ENCODE data around the gene MED9.
A peak's percentile ranks its signal among the peaks of the same experiment; 100 is the strongest.

Gene MED9

DNA sequence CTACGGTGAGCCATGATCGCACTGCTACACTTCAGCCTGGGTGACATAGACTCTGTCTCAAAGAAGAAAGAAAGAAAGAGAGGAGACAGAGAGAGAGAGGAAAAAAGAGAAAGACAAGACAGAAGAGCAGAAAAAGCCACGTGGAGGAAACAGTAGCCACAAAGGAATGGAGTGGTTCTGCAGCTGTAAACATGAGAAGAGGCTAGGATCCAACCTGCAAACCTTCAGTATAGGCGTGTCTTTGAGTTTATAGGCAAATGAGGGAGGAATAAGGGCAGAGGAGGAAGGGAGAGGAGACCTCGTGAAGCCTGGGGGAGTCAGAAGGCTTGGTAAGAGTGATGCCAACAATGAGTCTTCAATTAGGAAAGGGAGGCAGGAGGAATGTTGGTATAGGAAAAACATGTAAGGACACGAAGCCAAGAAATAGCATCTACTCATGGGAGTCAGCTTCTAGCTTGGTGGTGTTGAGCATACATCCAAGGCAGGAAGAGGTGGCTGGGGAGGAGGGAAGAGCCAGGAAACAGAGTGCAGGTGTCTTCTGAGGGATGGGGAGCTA lies 3.9 kb downstream of the MED9 start:
- H3F3A ChIP-seq (ENCODE audit: control insufficient read depth, insufficient read depth) = no peaks in the 10 kb centered on the region
- no peaks in the 10 kb centered on the region for H3K9me3 ChIP-seq (ENCODE audit: control insufficient read depth, insufficient read depth, low read length)
- peaks cover 54% of the 10 kb centered on the region for H3K36me3 ChIP-seq (ENCODE audit: control insufficient read depth, low read length)
- H3K4me3 ChIP-seq (ENCODE audit: low read length) = no peak overlapping the region
- H3K27ac ChIP-seq (ENCODE audit: low read depth, low read length) = no peak overlapping the region
- no peaks in the 10 kb centered on the region for H3K9me2 ChIP-seq (replicated peaks; ENCODE audit: control insufficient read depth, low read length)
- TF ChIP-seq, protein P1, sequence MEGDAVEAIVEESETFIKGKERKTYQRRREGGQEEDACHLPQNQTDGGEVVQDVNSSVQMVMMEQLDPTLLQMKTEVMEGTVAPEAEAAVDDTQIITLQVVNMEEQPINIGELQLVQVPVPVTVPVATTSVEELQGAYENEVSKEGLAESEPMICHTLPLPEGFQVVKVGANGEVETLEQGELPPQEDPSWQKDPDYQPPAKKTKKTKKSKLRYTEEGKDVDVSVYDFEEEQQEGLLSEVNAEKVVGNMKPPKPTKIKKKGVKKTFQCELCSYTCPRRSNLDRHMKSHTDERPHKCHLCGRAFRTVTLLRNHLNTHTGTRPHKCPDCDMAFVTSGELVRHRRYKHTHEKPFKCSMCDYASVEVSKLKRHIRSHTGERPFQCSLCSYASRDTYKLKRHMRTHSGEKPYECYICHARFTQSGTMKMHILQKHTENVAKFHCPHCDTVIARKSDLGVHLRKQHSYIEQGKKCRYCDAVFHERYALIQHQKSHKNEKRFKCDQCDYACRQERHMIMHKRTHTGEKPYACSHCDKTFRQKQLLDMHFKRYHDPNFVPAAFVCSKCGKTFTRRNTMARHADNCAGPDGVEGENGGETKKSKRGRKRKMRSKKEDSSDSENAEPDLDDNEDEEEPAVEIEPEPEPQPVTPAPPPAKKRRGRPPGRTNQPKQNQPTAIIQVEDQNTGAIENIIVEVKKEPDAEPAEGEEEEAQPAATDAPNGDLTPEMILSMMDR (IDR thresholded peaks at IDR 0.05; ENCODE audit: low read depth, low read length, poor library complexity, severe bottlenecking) = no peak
- no peak for TF ChIP-seq EZH2phosphoT487 (IDR thresholded peaks at IDR 0.05; ENCODE audit: borderline replicate concordance, low read length)
- H3K4me2 ChIP-seq (ENCODE audit: low read length) = peak overlapping the region; percentile 7; the same call in 1 of the 2 replicates
- H3K79me2 ChIP-seq (ENCODE audit: control insufficient read depth, low read length) = peaks cover 87% of the 10 kb centered on the region
- peaks cover 37% of the 10 kb centered on the region for H3K4me1 ChIP-seq (ENCODE audit: control insufficient read depth, low read length)
- H3K27me3 ChIP-seq (ENCODE audit: control insufficient read depth, low read length) = no peaks in the 10 kb centered on the region
- peaks cover 20% of the 10 kb centered on the region for H4K20me1 ChIP-seq (ENCODE audit: control insufficient read depth, insufficient read depth, low read depth, low read length)

DNA sequence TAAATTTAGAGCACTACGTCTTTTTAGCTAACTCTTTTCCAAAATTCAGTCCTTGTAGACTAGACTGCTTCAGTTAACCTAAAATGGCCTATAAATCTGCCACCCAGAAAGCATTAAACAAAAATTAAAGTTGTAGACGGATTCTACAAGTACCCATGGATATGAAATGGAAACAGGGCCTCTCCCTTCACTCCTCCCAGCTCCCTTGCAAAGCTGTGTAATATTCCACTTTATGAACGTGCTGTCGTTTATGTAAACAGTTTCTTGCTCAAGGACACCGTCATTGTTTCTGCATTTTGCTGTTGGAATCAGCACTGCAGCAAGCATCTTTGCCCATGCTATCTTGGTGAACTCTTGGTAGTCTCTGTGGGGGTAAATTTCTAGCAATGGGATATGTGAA lies 5.1 kb downstream of the MED9 start:
- H3K4me3 ChIP-seq (ENCODE audit: low read length) = no peak overlapping the region
- H3K27me3 ChIP-seq (ENCODE audit: control insufficient read depth, low read length) = no peaks in the 10 kb centered on the region
- H3K9me2 ChIP-seq (replicated peaks; ENCODE audit: control insufficient read depth, low read length) = no peaks in the 10 kb centered on the region
- no peaks in the 10 kb centered on the region for H3F3A ChIP-seq (ENCODE audit: control insufficient read depth, insufficient read depth)
- peaks cover 89% of the 10 kb centered on the region for H3K79me2 ChIP-seq (ENCODE audit: control insufficient read depth, low read length)
- H3K36me3 ChIP-seq (ENCODE audit: control insufficient read depth, low read length) = peaks cover 55% of the 10 kb centered on the region
- peaks cover 34% of the 10 kb centered on the region for H3K4me1 ChIP-seq (ENCODE audit: control insufficient read depth, low read length)
- TF ChIP-seq EZH2phosphoT487 (IDR thresholded peaks at IDR 0.05; ENCODE audit: borderline replicate concordance, low read length) = no peak
- TF ChIP-seq, protein P1 (IDR thresholded peaks at IDR 0.05; ENCODE audit: low read depth, low read length, poor library complexity, severe bottlenecking) = no peak
- H3K4me2 ChIP-seq (ENCODE audit: low read length) = no peak overlapping the region
- H4K20me1 ChIP-seq (ENCODE audit: control insufficient read depth, insufficient read depth, low read depth, low read length) = peaks cover 20% of the 10 kb centered on the region
- H3K27ac ChIP-seq (ENCODE audit: low read depth, low read length) = no peak overlapping the region
- H3K9me3 ChIP-seq (ENCODE audit: control insufficient read depth, insufficient read depth, low read length) = no peaks in the 10 kb centered on the region

DNA sequence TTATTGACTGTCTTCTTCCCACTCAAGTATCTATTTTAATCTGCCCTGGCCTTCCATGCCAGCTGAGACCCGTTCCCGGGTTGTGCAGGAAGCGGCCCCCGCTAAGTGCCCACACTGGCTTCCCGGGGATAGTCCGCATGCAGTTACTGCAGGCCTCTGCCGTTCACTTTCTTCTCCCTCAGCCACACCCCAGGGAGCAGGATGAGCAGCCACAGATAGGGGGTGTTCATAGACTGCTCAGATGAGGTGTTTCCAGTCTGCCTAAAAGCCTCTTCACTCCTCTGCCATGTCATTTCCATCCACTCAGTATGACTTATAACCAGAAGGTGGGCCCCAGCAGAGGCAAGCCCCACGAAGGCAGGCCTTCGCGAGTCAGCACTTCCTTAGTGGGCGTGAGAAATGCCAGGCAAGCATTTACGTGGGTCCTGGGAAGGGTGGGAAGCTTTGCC lies 7.7 kb downstream of the MED9 start:
- H3K27me3 ChIP-seq (ENCODE audit: control insufficient read depth, low read length) = no peaks in the 10 kb centered on the region
- TF ChIP-seq, protein P1 (IDR thresholded peaks at IDR 0.05; ENCODE audit: low read depth, low read length, poor library complexity, severe bottlenecking) = no peak
- no peak for TF ChIP-seq EZH2phosphoT487 (IDR thresholded peaks at IDR 0.05; ENCODE audit: borderline replicate concordance, low read length)
- no peaks in the 10 kb centered on the region for H3F3A ChIP-seq (ENCODE audit: control insufficient read depth, insufficient read depth)
- H3K4me2 ChIP-seq (ENCODE audit: low read length) = no peak overlapping the region
- H3K4me3 ChIP-seq (ENCODE audit: low read length) = no peak overlapping the region
- peaks cover 67% of the 10 kb centered on the region for H3K79me2 ChIP-seq (ENCODE audit: control insufficient read depth, low read length)
- peaks cover 18% of the 10 kb centered on the region for H3K4me1 ChIP-seq (ENCODE audit: control insufficient read depth, low read length)
- no peaks in the 10 kb centered on the region for H3K9me2 ChIP-seq (replicated peaks; ENCODE audit: control insufficient read depth, low read length)
- no peak overlapping the region for H3K27ac ChIP-seq (ENCODE audit: low read depth, low read length)
- H4K20me1 ChIP-seq (ENCODE audit: control insufficient read depth, insufficient read depth, low read depth, low read length) = peaks cover 20% of the 10 kb centered on the region
- no peaks in the 10 kb centered on the region for H3K9me3 ChIP-seq (ENCODE audit: control insufficient read depth, insufficient read depth, low read length)
- H3K36me3 ChIP-seq (ENCODE audit: control insufficient read depth, low read length) = peaks cover 49% of the 10 kb centered on the region
